ENCODE results near the gene TMEM101.

TMEM101 gene

DNA sequence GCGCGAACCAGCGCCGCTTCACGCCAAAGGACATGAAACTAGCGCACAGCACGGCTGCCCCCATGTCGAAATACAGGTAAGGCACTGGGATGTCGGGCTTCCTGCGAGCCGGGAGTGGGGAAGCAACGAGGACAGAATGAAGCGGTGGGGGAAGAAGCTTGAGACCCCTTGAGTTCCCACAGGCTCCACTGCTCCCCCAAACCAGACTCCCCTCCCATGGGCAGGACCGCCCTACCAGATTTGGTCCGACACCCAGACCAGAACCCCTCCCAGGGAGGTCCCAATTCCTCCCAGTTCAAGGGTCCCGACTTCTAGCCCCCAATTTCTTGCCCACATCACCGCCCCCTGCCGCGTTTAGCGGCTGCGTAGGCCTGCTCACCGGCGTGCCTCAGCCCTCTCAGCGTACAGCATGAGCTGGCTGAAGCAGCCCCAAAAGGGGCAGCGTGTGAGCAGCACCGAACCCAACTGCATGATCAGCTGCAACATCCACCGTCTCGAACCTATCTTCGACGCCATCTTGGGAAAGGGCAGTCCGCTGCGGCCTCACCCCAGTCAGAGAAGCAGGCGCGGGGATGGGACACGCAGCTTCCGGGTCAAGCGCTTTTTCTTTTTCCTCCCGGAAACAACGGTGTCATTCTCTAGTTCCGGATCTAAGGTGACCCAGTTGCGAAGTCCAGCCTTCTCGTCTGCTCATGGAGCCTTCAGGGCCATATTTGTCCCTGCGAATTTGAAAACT, at the start of gene TMEM101:
TMEM101 (minus strand) TSS at position 527 of the 736 bp plus-strand sequence; CDS start at position 516, 11 bp downstream.
- DNase-seq (ENCODE audit: low spot score): peak; percentile 95
- TF ChIP-seq, protein P1, sequence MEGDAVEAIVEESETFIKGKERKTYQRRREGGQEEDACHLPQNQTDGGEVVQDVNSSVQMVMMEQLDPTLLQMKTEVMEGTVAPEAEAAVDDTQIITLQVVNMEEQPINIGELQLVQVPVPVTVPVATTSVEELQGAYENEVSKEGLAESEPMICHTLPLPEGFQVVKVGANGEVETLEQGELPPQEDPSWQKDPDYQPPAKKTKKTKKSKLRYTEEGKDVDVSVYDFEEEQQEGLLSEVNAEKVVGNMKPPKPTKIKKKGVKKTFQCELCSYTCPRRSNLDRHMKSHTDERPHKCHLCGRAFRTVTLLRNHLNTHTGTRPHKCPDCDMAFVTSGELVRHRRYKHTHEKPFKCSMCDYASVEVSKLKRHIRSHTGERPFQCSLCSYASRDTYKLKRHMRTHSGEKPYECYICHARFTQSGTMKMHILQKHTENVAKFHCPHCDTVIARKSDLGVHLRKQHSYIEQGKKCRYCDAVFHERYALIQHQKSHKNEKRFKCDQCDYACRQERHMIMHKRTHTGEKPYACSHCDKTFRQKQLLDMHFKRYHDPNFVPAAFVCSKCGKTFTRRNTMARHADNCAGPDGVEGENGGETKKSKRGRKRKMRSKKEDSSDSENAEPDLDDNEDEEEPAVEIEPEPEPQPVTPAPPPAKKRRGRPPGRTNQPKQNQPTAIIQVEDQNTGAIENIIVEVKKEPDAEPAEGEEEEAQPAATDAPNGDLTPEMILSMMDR (IDR thresholded peaks at IDR 0.05; ENCODE audit: extremely low read depth, insufficient read depth, missing control alignments): no peak
- in situ Hi-C loops (cut with MboI; ENCODE audit: low pct_unique_long_range_greater_than_20kb, low sequenced_read_pairs, unreplicated experiment): no loop called here

- no peak for DNase-seq (ENCODE audit: low spot score)
- in situ Hi-C loops (cut with MboI; ENCODE audit: low pct_unique_long_range_greater_than_20kb, low sequenced_read_pairs, unreplicated experiment): no loop called here
- TF ChIP-seq, protein P1 (IDR thresholded peaks at IDR 0.05; ENCODE audit: extremely low read depth, insufficient read depth, missing control alignments): no peak
Measured at GRCh38 chr17:44063704-44064639, 49.2 kb upstream of the TMEM101 start.

DNA sequence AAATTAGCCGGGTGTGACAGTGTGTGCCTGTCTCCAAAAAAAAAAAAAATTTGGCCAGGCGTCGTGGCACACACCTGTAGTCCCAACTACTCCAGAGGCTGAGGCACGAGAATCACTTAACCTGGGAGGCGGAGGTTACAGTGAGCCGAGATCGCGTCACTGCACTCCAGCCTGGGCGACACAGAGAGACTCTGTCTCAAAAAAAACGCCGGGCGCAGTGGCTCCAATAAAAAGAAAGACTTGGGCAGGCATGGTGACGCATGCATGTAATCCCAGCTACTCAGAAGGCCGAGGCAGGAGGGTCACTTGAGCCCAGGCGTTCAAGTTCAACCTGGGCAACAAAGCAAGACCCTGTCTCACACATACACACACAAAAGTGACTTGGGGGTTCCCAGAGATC, 48.1 kb upstream of the TMEM101 start:
- TF ChIP-seq, protein P1 (IDR thresholded peaks at IDR 0.05; ENCODE audit: extremely low read depth, insufficient read depth, missing control alignments): no peak
- DNase-seq (ENCODE audit: low spot score): no peak
- in situ Hi-C loops (cut with MboI; ENCODE audit: low pct_unique_long_range_greater_than_20kb, low sequenced_read_pairs, unreplicated experiment): no loop called here

- in situ Hi-C loops (cut with MboI; ENCODE audit: low pct_unique_long_range_greater_than_20kb, low sequenced_read_pairs, unreplicated experiment): no loop called here
Measured at GRCh38 chr17:44061446-44061845, 46.7 kb upstream of the TMEM101 start.

GRCh38 chr17:44059101-44059892, 44.5 kb upstream of the TMEM101 start:
- DNase-seq (ENCODE audit: low spot score): no peak
- in situ Hi-C loops (cut with MboI; ENCODE audit: low pct_unique_long_range_greater_than_20kb, low sequenced_read_pairs, unreplicated experiment): no loop called here
- TF ChIP-seq, protein P1 (IDR thresholded peaks at IDR 0.05; ENCODE audit: extremely low read depth, insufficient read depth, missing control alignments): no peak

More at GRCh38 chr17:44061446-44061845, 46.7 kb upstream of the TMEM101 start:
- no peak for DNase-seq (ENCODE audit: low spot score)
- TF ChIP-seq, protein P1 (IDR thresholded peaks at IDR 0.05; ENCODE audit: extremely low read depth, insufficient read depth, missing control alignments): no peak

All from GM13977 (cell line).